Ishikawa (cell line): ENCODE data around the gene VPS37B.

Source experiments
- CEBPB ChIP-seq: IDR thresholded peaks from 2 replicates; pipeline ENCODE4 v1.6.1; 2012
- CREB1 ChIP-seq: IDR thresholded peaks from 2 replicates; pipeline ENCODE4 v1.6.1; 2012; ENCODE audit warnings: low read depth
- EP300 ChIP-seq: IDR thresholded peaks from 2 replicates; pipeline ENCODE4 v1.6.1; 2012; ENCODE audit warnings: borderline replicate concordance
- MAX ChIP-seq: IDR thresholded peaks from 2 replicates; pipeline ENCODE4 v1.6.1; 2012
- NFIC ChIP-seq: IDR thresholded peaks from 2 replicates; pipeline ENCODE4 v1.6.1; 2012
- RAD21 ChIP-seq: IDR thresholded peaks from 2 replicates; pipeline ENCODE4 v1.6.1; 2012; ENCODE audit warnings: low read depth
- REST ChIP-seq: IDR thresholded peaks from 2 replicates; pipeline ENCODE4 v1.6.1; 2012; ENCODE audit warnings: low read depth, mild to moderate bottlenecking
- TAF1 ChIP-seq: IDR thresholded peaks from 2 replicates; pipeline ENCODE4 v1.6.1; 2012; ENCODE audit warnings: low read depth, mild to moderate bottlenecking
- TCF12 ChIP-seq: IDR thresholded peaks from 2 replicates; pipeline ENCODE4 v1.6.1; 2012; ENCODE audit warnings: low read depth
- USF1 ChIP-seq: IDR thresholded peaks from 2 replicates; pipeline ENCODE4 v1.6.1; 2012

GRCh38 chr12:122858171-122858570 lies 37.8 kb downstream of the VPS37B start:
- no peak for TF ChIP-seq CEBPB
- no peak for TF ChIP-seq REST
- TF ChIP-seq EP300, result no peak
- TF ChIP-seq USF1, result no peak
- no peak for TF ChIP-seq CREB1
- no peak for TF ChIP-seq TCF12
- no peak for TF ChIP-seq TAF1
- no peak for TF ChIP-seq NFIC
- no peak for TF ChIP-seq MAX
- TF ChIP-seq RAD21, result no peak
